PFSK-1 (cell line): ENCODE measurements around the gene ERC2.

Experiments
- POLR2AphosphoS5 ChIP-seq: IDR thresholded peaks from 2 replicates; pipeline ENCODE4 v1.6.1; 2012; ENCODE audit warnings: low read depth, mild to moderate bottlenecking, control low read depth, low read length, moderate library complexity
- SIN3A ChIP-seq: IDR thresholded peaks from 2 replicates; pipeline ENCODE4 v1.6.1; 2012; ENCODE audit warnings: mild to moderate bottlenecking, low read length, moderate library complexity, borderline replicate concordance; ENCODE audit not compliant: insufficient read depth
- TAF1 ChIP-seq: IDR thresholded peaks from 2 replicates; pipeline ENCODE4 v1.6.1; 2012; ENCODE audit warnings: low read length, control low read depth, borderline replicate concordance; ENCODE audit not compliant: insufficient read depth
- TF ChIP-seq, protein P1 (sequence below), 2 experiments: IDR thresholded peaks; 2 replicates each; pipeline versions ENCODE4 v1.6.1 to v1.8.0; 2011 to 2012; ENCODE audit warnings: low read depth in 2 of 2, low read length in 2 of 2, control low read depth in 1 of 2, inconsistent platforms in 1 of 2, mild to moderate bottlenecking in 1 of 2, moderate library complexity in 1 of 2; ENCODE audit not compliant: insufficient read depth in 1 of 2

DNA sequence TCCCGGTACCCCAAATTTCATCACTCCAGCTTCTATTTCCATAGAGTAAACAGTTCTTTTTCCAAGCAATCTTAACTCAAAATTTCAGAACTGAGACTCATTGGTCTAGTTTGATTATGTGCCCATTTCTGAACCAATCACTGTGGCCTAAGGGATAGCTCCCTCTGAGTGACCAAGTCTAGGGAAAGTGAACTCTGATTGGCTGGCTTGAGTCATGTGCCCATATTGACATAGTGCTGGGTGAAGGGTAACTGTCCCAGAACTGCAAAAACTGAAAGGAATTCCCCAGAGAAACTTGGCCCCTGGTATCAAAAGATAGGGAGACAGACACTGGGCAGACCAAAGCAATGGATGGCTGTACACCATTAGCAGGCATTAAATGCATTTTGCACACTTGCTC, 810.0 kb downstream of the ERC2 start:
- no peak for TF ChIP-seq SIN3A
- no peak for TF ChIP-seq TAF1
- no peak for TF ChIP-seq POLR2AphosphoS5
- TF ChIP-seq, protein P1, sequence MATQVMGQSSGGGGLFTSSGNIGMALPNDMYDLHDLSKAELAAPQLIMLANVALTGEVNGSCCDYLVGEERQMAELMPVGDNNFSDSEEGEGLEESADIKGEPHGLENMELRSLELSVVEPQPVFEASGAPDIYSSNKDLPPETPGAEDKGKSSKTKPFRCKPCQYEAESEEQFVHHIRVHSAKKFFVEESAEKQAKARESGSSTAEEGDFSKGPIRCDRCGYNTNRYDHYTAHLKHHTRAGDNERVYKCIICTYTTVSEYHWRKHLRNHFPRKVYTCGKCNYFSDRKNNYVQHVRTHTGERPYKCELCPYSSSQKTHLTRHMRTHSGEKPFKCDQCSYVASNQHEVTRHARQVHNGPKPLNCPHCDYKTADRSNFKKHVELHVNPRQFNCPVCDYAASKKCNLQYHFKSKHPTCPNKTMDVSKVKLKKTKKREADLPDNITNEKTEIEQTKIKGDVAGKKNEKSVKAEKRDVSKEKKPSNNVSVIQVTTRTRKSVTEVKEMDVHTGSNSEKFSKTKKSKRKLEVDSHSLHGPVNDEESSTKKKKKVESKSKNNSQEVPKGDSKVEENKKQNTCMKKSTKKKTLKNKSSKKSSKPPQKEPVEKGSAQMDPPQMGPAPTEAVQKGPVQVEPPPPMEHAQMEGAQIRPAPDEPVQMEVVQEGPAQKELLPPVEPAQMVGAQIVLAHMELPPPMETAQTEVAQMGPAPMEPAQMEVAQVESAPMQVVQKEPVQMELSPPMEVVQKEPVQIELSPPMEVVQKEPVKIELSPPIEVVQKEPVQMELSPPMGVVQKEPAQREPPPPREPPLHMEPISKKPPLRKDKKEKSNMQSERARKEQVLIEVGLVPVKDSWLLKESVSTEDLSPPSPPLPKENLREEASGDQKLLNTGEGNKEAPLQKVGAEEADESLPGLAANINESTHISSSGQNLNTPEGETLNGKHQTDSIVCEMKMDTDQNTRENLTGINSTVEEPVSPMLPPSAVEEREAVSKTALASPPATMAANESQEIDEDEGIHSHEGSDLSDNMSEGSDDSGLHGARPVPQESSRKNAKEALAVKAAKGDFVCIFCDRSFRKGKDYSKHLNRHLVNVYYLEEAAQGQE (IDR thresholded peaks at IDR 0.05; ENCODE audit: insufficient read depth in 1 of 2, low read depth in 2 of 2, low read length in 2 of 2), result no peak
